Ishikawa (cell line): ENCODE measurements around the gene TDP2.

Experiments used
- CEBPB ChIP-seq: IDR thresholded peaks from 2 replicates; pipeline ENCODE4 v1.6.1; 2012
- FOXM1 ChIP-seq: IDR thresholded peaks from 2 replicates; pipeline ENCODE4 v1.6.1; 2012; ENCODE audit warnings: low read depth, borderline replicate concordance
- TEAD4 ChIP-seq: IDR thresholded peaks from 2 replicates; pipeline ENCODE4 v1.6.1; 2012
- YY1 ChIP-seq: IDR thresholded peaks from 2 replicates; pipeline ENCODE4 v1.6.1; 2012; ENCODE audit warnings: low read depth

DNA sequence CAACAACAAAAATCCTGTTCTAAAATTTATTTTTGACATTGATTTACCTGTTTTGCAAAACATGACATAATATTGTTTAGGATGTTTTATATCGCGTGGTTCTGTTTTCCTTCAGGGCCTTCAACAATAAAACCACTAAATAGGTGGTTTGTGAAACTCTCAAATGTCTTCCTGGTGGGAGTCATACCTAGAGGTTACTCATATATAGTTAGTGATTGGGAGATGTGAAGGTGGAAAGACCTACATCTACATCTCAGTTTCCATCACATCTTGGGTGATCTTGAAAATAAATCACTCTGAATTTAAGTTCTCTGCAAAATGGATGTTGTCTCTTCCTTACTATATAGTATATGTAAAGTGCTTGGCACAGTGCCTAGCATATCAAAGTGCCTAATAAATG is 29.4 kb upstream of the TDP2 start:
- TF ChIP-seq CEBPB (no peak), YY1 (no peak), FOXM1 (no peak), TEAD4 (no peak)
